G401 (cell line): ENCODE data around the gene NLN. TPM values are rescaled to one million over a fixed set of nuclear protein-coding genes. Genes with fewer than 3 reads are reported as not detected.
"Not testable (repeated sequence)": the region's sequence is repeated elsewhere in the genome, so short reads cannot be mapped to it uniquely, and the experiment has no call there.

ENCODE experiments used
- DNase-seq: peaks from one replicate; pipeline ENCODE4 v3.0.0-alpha.2; 2015; ENCODE audit warnings: low spot score
- in situ Hi-C: cut with HindIII; loops from 2 replicates; pipeline ENCODE4 v1.10.0; 2016; ENCODE audit warnings: low sequenced_read_pairs, mixed read lengths
- total RNA-seq: library from RNA; depleted of rRNA; stranded (reverse); fragments of >200 nt; shearing (Covaris generic); gene quantifications from 2 replicates; pipeline ENCODE4 v1.2.3, GENCODE V29; 2014

The NLN gene
- total RNA-seq, 1 experiment from 2014 or later, result 81.4 TPM

DNA sequence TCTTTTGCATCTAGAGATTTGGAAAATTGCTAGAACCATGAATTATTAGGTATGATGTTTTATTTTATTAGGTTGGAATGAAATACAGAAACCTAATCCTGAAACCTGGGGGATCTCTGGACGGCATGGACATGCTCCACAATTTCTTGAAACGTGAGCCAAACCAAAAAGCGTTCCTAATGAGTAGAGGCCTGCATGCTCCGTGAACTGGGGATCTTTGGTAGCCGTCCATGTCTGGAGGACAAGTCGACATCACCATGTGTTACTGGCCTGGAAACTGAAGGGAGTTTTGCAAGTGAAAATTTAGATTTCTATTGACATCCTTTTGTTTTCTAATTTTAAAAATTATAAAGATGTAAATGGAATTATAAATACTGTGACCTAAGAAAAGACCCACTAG, 100.7 kb downstream of the NLN start:
- in situ Hi-C loops, result no loop called here
- no peak for DNase-seq

DNA sequence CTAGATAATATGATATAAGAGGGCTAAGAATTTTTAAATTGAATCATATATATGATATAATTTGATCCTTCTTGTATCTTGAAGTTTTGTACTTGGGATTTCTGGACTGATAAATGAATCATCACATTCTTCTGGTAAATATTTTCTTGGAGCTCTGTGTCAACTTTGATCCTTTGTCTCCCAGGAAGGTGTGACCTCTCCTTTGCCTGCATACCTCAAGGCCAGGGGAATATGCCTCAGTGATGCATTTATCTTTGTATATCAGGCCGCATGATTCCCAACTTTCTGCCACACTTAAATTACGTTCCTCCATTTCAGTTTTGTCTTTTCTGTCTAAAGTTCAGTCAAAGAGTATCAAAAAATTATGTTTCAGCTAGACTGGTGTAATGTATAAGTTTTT, 101.2 kb downstream of the NLN start:
- in situ Hi-C loops, result no loop called here
- DNase-seq, result no peak

DNA sequence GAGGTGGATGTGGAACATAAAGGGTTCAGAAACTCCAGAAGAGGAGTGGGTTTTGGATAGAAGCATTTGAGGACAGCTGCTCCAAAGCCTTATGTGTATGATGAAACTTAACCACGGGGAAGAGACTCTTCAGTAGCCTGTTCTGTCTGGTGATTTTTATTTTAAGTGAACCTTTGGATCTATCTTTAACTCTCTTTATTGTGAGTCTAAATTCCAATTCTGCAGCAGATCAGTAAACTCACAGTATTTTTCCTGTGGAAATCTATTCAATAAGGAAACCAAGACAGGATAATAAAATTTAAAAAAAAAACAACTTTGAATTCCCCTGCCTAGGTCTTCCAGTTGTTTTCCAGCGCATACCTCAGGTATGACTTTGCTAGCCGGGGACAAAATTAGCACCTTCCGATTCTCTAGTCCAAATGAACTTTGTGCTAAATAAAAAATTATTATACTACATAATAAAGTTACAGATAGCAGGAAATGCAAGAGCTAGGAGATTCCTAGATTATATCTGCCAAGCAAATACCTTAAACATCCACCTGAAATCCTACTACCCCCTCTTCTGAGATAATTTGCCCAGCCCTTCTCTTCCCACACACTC, 101.9 kb downstream of the NLN start:
- no peak for DNase-seq
- in situ Hi-C loops, result no loop called here

DNA sequence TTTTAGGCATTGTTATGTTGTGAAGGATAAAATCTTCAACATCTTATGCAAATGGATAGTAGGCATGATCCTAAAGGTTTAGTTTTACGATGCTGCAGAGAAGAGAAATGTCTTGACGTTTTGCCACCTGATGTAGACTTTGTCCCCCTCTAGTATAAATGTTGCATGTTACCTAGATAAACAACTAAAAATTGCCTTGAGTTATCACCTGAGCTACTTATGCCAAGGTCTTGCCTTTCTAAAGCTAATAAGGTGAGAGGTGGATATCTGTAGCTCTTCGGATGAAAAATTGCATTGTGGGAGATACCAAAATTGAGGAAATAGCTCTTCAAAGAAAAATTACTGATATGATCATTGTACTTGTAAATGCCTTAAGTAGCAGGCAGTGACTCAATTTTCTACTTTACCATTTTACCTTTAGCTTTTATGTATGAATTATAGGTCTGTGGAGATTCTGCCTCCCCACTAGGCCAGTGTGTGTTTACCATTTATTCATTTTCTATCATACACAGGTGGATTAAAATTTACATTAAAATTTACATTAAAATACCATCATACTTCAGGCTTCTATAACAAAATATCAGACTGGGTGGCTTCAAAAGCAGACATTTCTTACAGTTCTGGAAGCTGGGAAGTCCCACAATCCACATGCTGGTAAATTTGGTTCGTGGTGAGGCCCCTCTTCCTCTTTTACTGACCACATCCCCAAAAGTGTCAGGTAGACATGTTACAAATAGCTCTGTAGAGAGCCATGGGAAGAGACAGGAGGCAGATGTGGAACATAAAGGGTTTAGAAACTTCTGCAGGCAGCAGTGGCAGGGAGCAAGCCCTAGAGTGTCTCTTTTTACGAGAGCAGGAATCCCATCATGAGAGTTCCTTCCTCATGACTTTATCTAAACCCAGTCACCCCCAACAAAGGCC, 103.7 kb downstream of the NLN start:
- no peak for DNase-seq
- in situ Hi-C loops, result no loop called here

DNA sequence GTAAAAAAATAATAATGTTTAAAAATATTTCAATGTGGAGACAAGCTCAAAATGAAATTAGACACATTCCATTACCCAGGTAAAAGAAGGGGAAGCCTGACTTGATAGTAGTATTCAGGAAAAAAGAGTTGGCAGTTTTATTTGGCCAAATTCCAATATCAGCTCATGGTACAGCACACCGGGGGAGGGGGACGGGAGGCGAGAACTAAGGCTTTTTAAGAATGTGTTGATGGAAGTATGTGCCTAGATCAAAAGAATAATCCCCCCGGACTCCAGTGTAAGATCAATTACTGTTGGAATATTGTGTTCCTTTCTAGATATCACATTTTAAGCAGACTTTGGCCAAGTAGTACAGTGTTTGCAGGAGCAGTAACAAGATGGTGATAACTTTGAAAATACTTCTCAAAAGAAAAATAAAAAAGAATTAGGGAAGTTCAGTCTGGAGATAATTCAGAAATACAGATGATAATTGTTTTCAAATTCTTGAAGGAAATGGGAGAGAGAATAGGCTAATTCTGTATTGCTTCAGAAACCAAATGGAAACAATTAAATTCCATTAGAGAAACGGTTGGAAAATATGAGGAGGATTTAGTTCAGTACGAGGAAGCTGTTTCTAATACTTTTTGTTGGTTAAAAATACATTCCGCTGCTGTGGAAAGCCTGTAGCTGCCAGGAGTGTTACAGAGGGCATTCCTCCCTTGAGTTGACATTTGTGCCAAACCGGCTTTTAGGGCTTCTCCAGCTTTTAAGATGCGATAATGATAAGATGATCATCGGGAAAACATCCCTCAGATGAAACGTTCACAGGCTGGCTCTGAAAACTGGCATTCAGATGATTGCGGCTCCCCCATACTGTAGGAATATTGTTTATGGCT, 106.3 kb downstream of the NLN start:
- no peak for DNase-seq

DNA sequence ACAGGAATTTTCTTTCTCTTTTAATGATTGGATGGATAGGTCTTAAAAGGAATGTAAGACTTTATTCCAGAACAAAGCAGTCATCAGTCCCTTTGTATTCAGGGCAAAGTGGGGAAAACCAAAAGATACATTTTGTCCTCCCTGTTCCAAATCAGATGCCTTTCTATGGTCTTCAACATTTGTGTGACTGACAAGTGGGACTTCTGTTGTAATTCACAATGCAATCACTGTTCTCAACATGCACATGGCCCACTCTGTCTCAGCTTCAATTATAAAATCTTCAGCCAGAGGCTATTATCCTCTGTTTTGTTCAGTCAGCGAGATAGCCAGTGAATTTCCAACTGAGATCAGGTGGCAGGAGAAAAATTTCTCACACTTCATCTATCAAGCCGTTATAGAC, 108.9 kb downstream of the NLN start:
- no peak for DNase-seq
- in situ Hi-C loops, result no loop called here

More for the DNA sequence above, 106.3 kb downstream of the NLN start:
- in situ Hi-C loops, result no loop called here

DNA sequence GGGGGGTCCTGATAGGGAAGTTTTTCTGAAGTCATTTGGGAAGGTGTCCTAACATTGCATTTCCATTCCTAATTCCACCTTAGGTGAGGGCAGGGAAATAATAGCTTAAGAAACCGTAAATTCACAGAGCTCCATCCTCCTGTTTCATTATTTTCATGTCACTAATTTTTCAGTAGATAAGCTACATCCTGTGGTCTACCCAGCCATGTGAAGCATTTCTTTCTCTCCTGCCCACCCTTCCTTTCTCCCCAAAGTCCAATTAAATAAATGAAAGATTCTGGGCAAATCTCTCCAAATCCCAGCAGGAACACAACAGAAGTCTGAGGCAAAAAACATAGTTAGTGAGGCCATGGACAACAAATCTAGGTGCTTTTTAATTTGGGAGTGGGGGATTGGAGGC, 109.3 kb downstream of the NLN start:
- in situ Hi-C loops, result no loop called here
- DNase-seq, result no peak

DNA sequence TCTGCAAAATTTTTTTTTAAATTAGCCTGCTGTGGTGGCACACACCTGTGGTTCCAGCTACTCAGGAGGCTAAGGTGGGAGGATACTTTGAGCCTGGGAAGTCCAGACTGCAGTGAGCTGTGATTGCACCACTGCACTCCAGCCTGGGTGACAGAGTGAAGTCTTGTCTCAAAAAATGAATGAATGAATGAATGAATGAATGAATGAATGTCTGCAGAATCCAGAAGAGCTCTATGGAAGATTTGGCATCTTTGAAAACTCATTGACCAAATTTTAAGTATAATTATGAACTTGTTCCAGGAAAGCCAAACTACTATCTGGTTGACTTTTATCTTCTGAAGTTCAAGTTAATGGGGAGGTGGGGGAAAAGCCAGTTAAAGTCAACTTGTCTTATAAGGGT, 110.1 kb downstream of the NLN start:
- in situ Hi-C loops, result no loop called here
- no peak for DNase-seq

DNA sequence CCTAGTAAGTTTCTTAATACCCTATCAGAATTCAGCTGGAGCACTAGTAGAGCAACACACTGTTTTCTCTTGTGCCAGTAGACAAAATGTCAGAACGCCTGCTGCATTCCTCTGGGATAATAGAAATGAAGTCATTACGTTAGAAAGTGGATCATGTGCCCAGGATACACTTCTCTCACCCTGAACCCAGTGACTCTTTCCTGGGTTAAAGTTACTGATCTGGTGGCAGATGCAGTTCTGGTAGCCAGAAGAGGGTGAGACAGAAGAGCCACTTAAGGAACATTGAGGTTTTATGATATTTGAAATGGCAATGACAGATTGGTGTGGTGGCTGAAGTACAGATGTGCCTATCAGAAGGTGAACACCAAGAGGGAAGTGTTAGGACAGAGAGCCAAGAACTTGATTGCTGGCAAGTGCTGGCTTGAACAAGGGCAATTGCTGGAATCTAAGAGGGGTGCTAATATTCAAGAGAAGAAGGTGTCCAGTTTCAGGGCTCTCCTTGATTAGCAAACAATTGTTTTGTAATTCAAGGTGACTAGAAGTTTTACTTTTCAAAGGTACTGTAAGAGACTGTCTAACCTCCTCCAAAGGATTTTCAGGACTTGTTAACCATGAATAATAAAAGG, 110.7 kb downstream of the NLN start:
- in situ Hi-C loops, result no loop called here
- DNase-seq, result no peak

DNA sequence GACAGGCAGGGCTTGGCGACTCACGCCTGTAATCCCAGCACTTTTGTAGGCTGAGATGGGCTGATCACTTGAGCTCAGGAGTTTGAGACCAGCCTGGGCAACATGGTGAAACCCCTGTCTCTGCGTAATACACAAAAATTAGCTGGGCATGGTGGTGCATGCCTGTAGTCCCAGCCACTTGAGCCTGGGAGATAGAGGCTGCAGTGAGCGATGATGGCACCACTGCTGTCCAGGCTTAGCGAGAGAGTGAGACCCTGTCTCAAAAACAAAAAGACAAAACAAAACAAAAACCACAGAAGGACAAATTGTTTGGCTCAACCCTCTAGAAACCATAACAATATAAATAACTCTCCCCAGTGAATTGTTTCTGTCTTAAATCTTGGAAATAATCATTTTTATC, 111.8 kb downstream of the NLN start:
- DNase-seq, result no peak
- in situ Hi-C loops, result no loop called here

DNA sequence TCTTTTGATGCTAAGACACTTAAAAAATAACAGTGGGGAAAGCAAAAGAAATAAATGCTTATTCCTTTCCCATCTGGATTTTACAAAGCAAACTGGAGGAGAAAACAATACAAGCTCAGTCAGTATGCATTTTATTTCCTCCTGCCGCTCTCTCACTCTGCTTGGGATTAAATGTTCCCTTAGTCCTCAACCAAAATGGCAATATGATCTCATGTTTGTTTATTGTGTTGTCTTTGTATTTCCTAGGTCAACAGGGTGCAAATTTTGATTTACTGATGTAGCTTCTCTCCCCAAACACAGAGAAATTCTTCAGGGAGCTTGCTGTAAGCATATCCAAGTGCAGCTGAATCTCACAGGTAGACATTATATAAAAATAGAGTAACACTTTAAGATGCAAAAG, 112.3 kb downstream of the NLN start:
- in situ Hi-C loops, result no loop called here
- no peak for DNase-seq

DNA sequence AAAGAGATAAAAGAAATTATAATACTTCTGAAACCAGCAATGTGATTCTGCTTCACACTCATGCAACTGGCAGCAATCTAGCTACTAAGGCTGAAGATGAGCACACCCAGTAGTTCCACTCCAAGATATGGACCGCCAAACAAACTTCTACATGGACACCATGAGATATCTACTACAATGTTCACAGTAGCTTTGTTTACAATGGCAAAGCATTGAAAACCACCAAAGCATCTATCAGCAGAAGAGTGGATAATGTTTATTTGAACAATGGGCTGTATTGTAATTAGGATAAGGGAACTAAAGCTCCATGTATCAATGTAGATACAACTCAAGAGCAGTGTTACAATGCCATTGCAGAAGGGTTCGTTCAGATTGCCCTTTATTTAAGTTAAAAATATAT, 113.2 kb downstream of the NLN start:
- DNase-seq, result no peak
- in situ Hi-C loops, result no loop called here

DNA sequence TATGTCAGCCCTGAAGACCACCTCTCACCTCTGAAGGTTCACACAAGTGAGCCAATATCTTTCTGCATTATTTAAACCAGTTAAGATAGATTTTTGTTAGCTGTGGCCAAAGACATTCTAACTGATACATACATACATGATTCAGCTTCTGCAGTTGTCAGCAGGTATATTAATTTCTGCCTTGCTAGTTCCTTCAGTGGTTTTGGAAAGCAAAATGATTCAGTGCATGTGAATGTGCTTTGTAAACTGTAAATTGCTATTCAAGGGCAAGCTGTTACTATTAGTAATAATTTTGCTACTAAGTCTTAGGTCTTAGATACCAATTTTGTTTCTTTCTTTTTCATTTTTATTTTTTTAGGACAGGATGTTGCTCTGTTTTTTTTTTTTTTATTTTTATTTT, 115.1 kb downstream of the NLN start:
- DNase-seq, result no peak
- in situ Hi-C loops, result no loop called here

DNA sequence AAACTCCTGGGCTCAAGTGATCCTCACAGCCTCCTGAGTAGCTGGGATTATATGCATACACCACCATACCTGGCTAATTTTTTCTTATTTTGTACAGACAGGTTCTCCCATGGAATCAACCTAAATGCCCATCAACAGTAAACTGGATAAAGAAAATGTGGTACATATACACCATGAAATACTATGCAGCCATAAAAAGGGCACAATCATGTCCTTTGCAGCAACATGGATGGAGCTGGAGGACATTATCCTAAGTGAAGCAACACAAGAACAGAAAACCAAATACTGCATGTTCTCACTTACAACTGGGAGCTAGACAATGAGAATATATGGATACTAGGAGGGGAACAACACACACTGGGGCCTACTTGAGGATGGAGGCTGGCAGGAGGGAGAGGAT, 117.2 kb downstream of the NLN start:
- in situ Hi-C loops, DNase-seq: not testable (repeated sequence)

DNA sequence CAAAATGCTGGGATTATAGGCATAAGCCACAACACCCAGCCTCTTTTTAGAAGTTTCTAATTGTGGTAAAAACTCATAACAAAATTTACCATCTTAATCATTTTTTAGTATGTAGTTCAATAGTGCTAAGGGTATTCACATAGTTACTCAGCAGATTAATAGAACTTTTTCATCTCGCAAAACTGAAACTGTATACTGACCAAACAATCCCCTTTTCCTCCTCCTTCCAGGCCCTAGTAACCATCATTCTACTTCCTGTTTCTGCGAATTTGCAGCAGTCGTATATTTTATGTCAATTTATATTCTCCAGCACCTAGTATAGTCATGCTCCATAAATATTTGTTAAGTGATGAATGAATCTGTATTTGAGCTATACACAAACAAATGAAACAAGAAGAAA, 118.1 kb downstream of the NLN start:
- in situ Hi-C loops, result no loop called here
- DNase-seq, result no peak

DNA sequence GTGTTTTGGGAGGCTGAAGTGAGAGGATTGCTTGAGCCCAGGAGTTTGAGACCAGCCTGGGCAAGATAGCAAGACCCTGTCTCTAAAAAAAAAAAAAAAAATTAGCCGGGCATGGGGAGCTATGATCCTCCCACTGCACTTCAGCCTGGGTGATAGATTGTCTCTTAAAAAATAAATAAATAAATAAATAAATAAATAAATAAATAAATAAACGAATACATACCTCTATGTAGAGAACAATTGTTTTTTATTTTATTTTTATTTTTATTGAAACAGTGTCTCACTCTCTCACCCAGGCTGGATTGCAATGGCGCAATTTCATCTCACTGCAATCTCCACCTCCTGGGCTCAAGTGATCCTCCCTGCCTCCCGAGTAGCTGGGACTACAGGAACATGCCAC, 122.8 kb downstream of the NLN start:
- in situ Hi-C loops, DNase-seq: not testable (repeated sequence)

DNA sequence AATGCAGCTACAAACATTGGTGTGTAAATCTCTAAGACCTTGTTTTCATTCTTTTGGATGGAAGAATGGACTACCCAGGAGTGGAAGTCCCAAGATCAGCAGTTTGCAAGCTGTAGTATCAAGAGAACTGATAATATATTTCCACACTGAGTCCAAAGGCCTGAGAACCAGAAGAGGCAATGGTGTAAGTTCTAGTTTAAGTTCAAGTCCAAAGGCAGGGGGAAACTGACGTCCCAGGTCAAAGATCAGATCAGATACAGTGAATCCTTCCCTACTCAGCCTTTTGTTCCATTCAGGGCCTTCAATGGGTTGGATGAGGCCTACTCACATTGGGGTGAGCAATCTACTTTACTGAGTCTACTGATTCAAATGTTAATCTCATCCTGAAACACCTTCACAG, 124.1 kb downstream of the NLN start:
- in situ Hi-C loops, result no loop called here
- no peak for DNase-seq

DNA sequence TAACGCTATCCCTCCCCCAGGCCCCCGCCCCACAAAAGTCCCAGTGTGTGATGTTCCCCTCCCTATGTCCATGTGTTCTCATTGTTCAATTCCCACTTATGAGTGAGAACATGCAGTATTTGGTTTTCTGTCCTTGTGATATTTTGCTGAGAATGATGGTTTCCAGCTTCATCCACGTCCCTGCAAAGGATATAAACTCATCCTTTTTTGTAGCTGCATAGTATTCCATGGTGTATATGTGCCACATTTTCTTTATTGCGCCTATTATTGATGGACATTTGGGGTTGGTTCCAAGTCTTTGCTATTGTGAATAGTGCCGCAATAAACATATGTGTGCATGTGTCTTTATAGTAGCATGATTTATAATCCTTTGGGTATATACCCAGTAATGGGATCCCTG, 125.0 kb downstream of the NLN start:
- in situ Hi-C loops, DNase-seq: not testable (repeated sequence)

DNA sequence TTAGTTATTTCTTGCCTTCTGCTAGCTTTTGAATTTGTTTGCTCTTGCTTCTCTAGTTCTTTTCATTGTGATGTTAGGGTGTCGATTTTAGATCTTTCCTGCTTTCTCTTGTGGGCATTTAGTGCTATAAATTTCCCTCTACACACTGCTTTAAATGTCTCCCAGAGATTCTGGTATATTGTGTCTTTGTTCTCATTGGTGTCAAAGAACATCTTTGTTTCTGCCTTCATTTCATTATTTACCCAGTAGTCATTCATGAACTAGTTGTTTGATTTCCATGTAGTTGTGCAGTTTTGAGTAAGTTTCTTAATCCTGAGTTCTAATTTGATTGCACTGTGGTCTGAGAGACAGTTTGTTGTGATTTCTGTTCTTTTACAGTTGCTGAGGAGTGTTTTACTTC, 127.9 kb downstream of the NLN start:
- DNase-seq, in situ Hi-C loops: not testable (repeated sequence)
